HEK293 (cell line): ENCODE data around the gene SLC23A3.

Experiments
- CTCF ChIA-PET: fragments of 350-600 bp; formaldehyde crosslinking; extraction: SDS; loops from one replicate; lab custom pipeline; 2021; ENCODE audit warnings: antibody characterized with exemption; lab: Yijun Ruan, JAX
- POLR2A ChIA-PET: fragments of 300-600 bp; formaldehyde crosslinking; extraction: SDS; loops from one replicate; lab custom pipeline; 2020; ENCODE audit warnings: antibody characterized with exemption, inconsistent platforms; lab: Yijun Ruan, JAX
- H3K27ac ChIP-seq: fragments of 200-500 bp; sonication (Bioruptor generic); 2 replicates; pipeline ENCODE4 v1.5.1; 2014; ENCODE audit warnings: low read depth, low read length, control low read depth, inconsistent platforms; ENCODE audit errors: extremely low read depth
- H3K36me3 ChIP-seq, 2 experiments: fragments of 200-500 bp in 1 of 2; sonication (Bioruptor generic) in 1 of 2; 1 replicate in 1 of 2; 2 replicates in 1 of 2; pipeline ENCODE4 v1.5.1; 2014 to 2017; ENCODE audit warnings: inconsistent platforms in 2 of 2, low read length in 2 of 2; ENCODE audit not compliant: control insufficient read depth in 2 of 2, insufficient read depth in 1 of 2
- H3K4me1 ChIP-seq: fragments of 200-500 bp; sonication (Bioruptor generic); 2 replicates; pipeline ENCODE4 v1.5.1; 2014; ENCODE audit warnings: mild to moderate bottlenecking, low read length, inconsistent platforms; ENCODE audit not compliant: control insufficient read depth, insufficient read depth
- H3K4me3 ChIP-seq: 2 replicates; pipeline ENCODE4 v1.5.1; 2011; ENCODE audit warnings: low read depth, mild to moderate bottlenecking, control low read depth, low read length, moderate library complexity
- H3K9me3 ChIP-seq: fragments of 200-500 bp; sonication (Bioruptor generic); 2 replicates; pipeline ENCODE4 v1.5.1; 2014; ENCODE audit warnings: low read depth, low read length, inconsistent platforms; ENCODE audit not compliant: control insufficient read depth, insufficient read depth
- BCL11A ChIP-seq: fragments of 450-650 bp; formaldehyde crosslinking; IDR thresholded peaks from 2 replicates; pipeline ENCODE4 v1.5.1; 2016; ENCODE audit warnings: low read depth, missing biosample characterization, missing genetic modification characterization
- HIC1 ChIP-seq: fragments of 450-650 bp; formaldehyde crosslinking; IDR thresholded peaks from 2 replicates; pipeline ENCODE4 v1.5.1; 2016; ENCODE audit warnings: missing biosample characterization, missing genetic modification characterization
- HOXD13 ChIP-seq: sonication (generic); formaldehyde crosslinking; IDR thresholded peaks from 2 replicates; pipeline ENCODE4 v1.8.0; 2022; ENCODE audit warnings: missing genetic modification reagents, borderline replicate concordance
- OSR2 ChIP-seq: fragments of 450-650 bp; formaldehyde crosslinking; IDR thresholded peaks from 2 replicates; pipeline ENCODE4 v1.5.1; 2016; ENCODE audit warnings: missing biosample characterization, missing genetic modification characterization
- PRDM1 ChIP-seq: fragments of 450-650 bp; formaldehyde crosslinking; IDR thresholded peaks from 2 replicates; pipeline ENCODE4; 2016; ENCODE audit warnings: missing biosample characterization, missing genetic modification characterization
- PRDM2 ChIP-seq: fragments of 450-650 bp; formaldehyde crosslinking; IDR thresholded peaks from 2 replicates; pipeline ENCODE4 v1.5.1; 2016; ENCODE audit warnings: missing biosample characterization, missing genetic modification characterization, borderline replicate concordance
- RBAK ChIP-seq: fragments of 450-650 bp; formaldehyde crosslinking; IDR thresholded peaks from 2 replicates; pipeline ENCODE4 v1.5.1; 2016; ENCODE audit warnings: missing biosample characterization, missing genetic modification characterization
- SCRT2 ChIP-seq: fragments of 450-650 bp; formaldehyde crosslinking; IDR thresholded peaks from 2 replicates; pipeline ENCODE4 v1.5.1; 2016; ENCODE audit warnings: missing biosample characterization, missing genetic modification characterization
- ZBTB21 ChIP-seq: fragments of 450-650 bp; formaldehyde crosslinking; IDR thresholded peaks from 2 replicates; pipeline ENCODE4 v1.5.1; 2017; ENCODE audit warnings: missing biosample characterization, missing genetic modification characterization
- ZBTB44 ChIP-seq: fragments of 450-650 bp; IDR thresholded peaks from 2 replicates; pipeline ENCODE4 v1.5.1; 2018; ENCODE audit warnings: missing biosample characterization, mild to moderate bottlenecking, missing genetic modification characterization
- ZFP41 ChIP-seq: fragments of 450-650 bp; formaldehyde crosslinking; IDR thresholded peaks from 2 replicates; pipeline ENCODE4 v1.5.1; 2016; ENCODE audit warnings: missing biosample characterization, missing genetic modification characterization, borderline replicate concordance
- ZFP69B ChIP-seq: fragments of 450-650 bp; formaldehyde crosslinking; IDR thresholded peaks from 2 replicates; pipeline ENCODE4 v1.5.1; 2016; ENCODE audit warnings: missing biosample characterization, missing genetic modification characterization
- ZNF146 ChIP-seq: fragments of 450-650 bp; formaldehyde crosslinking; IDR thresholded peaks from 2 replicates; pipeline ENCODE4 v1.5.1; 2016; ENCODE audit warnings: missing biosample characterization, missing genetic modification characterization
- ZNF19 ChIP-seq: fragments of 450-650 bp; formaldehyde crosslinking; IDR thresholded peaks from 2 replicates; pipeline ENCODE4; 2016; ENCODE audit warnings: missing biosample characterization, missing genetic modification characterization, low read depth
- ZNF266 ChIP-seq: fragments of 450-650 bp; formaldehyde crosslinking; IDR thresholded peaks from 2 replicates; pipeline ENCODE4 v1.5.1; 2016; ENCODE audit warnings: missing biosample characterization, missing genetic modification characterization, low read depth
- ZNF324 ChIP-seq: fragments of 450-650 bp; formaldehyde crosslinking; IDR thresholded peaks from 2 replicates; pipeline ENCODE4 v1.5.1; 2016; ENCODE audit warnings: missing biosample characterization, missing genetic modification characterization
- ZNF335 ChIP-seq: fragments of 450-650 bp; formaldehyde crosslinking; conservative IDR thresholded peaks from 2 replicates; pipeline ENCODE4 v1.5.1; 2016; ENCODE audit warnings: missing biosample characterization, missing genetic modification characterization
- ZNF341 ChIP-seq: fragments of 450-650 bp; formaldehyde crosslinking; IDR thresholded peaks from 2 replicates; pipeline ENCODE4; 2016; ENCODE audit warnings: low read depth, missing biosample characterization, missing genetic modification characterization
- ZNF426 ChIP-seq: fragments of 450-650 bp; formaldehyde crosslinking; IDR thresholded peaks from 2 replicates; pipeline ENCODE4 v1.5.1; 2017; ENCODE audit warnings: missing biosample characterization, missing genetic modification characterization, mild to moderate bottlenecking, inconsistent platforms, moderate library complexity
- ZNF548 ChIP-seq: fragments of 450-650 bp; formaldehyde crosslinking; IDR thresholded peaks from 2 replicates; pipeline ENCODE4 v1.5.1; 2016; ENCODE audit warnings: missing biosample characterization, missing genetic modification characterization
- ZNF560 ChIP-seq: fragments of 450-650 bp; formaldehyde crosslinking; IDR thresholded peaks from 2 replicates; pipeline ENCODE4 v1.5.1; 2017; ENCODE audit warnings: missing biosample characterization, missing genetic modification characterization, borderline replicate concordance
- ZNF624 ChIP-seq: fragments of 450-650 bp; formaldehyde crosslinking; IDR thresholded peaks from 2 replicates; pipeline ENCODE4 v1.5.1; 2017; ENCODE audit warnings: missing biosample characterization, missing genetic modification characterization
- ZNF629 ChIP-seq: fragments of 450-650 bp; formaldehyde crosslinking; IDR thresholded peaks from 2 replicates; pipeline ENCODE4 v1.5.1; 2017; ENCODE audit warnings: missing biosample characterization, missing genetic modification characterization
- ZSCAN23 ChIP-seq: fragments of 450-650 bp; formaldehyde crosslinking; IDR thresholded peaks from 2 replicates; pipeline ENCODE4 v1.5.1; 2016; ENCODE audit warnings: missing biosample characterization, missing genetic modification characterization
- ZSCAN4 ChIP-seq: fragments of 450-650 bp; formaldehyde crosslinking; IDR thresholded peaks from 2 replicates; pipeline ENCODE4 v1.5.1; 2017; ENCODE audit warnings: missing biosample characterization, missing genetic modification characterization

The SLC23A3 gene

GRCh38 chr2:219140722-219141121 lies 29.1 kb downstream of the SLC23A3 start (continued):
- TF ChIP-seq HIC1 (tag by site-specific recombination) (no peak), SCRT2 (tag by site-specific recombination) (no peak), ZNF560 (tag by site-specific recombination) (no peak), PRDM1 (no peak), BCL11A (no peak), ZNF266 (tag by site-specific recombination) (no peak), ZSCAN23 (no peak), ZFP41 (tag by site-specific recombination) (no peak), ZSCAN4 (tag by site-specific recombination) (no peak), ZNF548 (no peak), ZNF335 (tag by site-specific recombination) (no peak), ZNF146 (tag by site-specific recombination) (no peak), ZNF629 (no peak), OSR2 (tag by site-specific recombination) (no peak)

GRCh38 chr2:219133976-219134375 lies 35.9 kb downstream of the SLC23A3 start:
- H3K9me3 ChIP-seq, result no peaks in the 10 kb centered on the region
- H3K4me1 ChIP-seq, result no peaks in the 10 kb centered on the region
- POLR2A ChIA-PET, result no interaction called here
- H3K36me3 ChIP-seq, result no peaks in the 10 kb centered on the region
- H3K4me3 ChIP-seq, result no peak overlapping the region
- TF ChIP-seq ZBTB44 (tag by site-specific recombination) (no peak), ZFP69B (tag by site-specific recombination) (no peak)
- TF ChIP-seq, all 188 proteins: peak for 0
- CTCF ChIA-PET, result interaction anchor here (0.7 to 9.1 kb wide), 5 partner anchors 14 to 104 kb away, joined by 3 to 79 read pairs (median 8); no protein-coding TSS in a partner anchor
- H3K27ac ChIP-seq, result no peak overlapping the region

- Histone ChIP-seq H3K9me3 (no peaks in the 10 kb centered on the region), H3K4me3 (no peak overlapping the region), H3K36me3 (no peaks in the 10 kb centered on the region), H3K27ac (no peak overlapping the region), H3K4me1 (peaks cover 14% of the 10 kb centered on the region; the same call in 1 of the 2 replicates)
- ChIA-PET CTCF (interaction anchor here (0.6 to 9.1 kb wide), 9 partner anchors 12 to 208 kb away, joined by 3 to 79 read pairs (median 3); no protein-coding TSS in a partner anchor), POLR2A (no interaction called here)
- no peak for TF ChIP-seq ZNF341 (tag by site-specific recombination)
- TF ChIP-seq ZNF624 (tag by site-specific recombination), result no peak
- no peak for TF ChIP-seq HOXD13 (CRISPR knock-in tag)
- no peak for TF ChIP-seq ZNF324
- TF ChIP-seq ZNF426 (tag by site-specific recombination), result no peak
- TF ChIP-seq ZSCAN23, result no peak
- no peak for TF ChIP-seq ZFP69B (tag by site-specific recombination)
- TF ChIP-seq ZNF19 (tag by site-specific recombination), result no peak
- TF ChIP-seq RBAK (tag by site-specific recombination), result no peak
- TF ChIP-seq ZBTB21 (tag by site-specific recombination), result no peak
- no peak for TF ChIP-seq PRDM2 (tag by site-specific recombination)
Measured at GRCh38 chr2:219131744-219132143, 38.1 kb downstream of the SLC23A3 start.
